ENCODE results near the gene CASKIN2. TPM values are rescaled to one million over a fixed set of nuclear protein-coding genes. Genes with fewer than 3 reads are reported as not detected.

Gene CASKIN2
- total and polyA plus RNA-seq, 2 experiments from 2014 or later: 18.1 to 31.2 TPM

GRCh38 chr17:75489511-75489955 is 25.8 kb downstream of the CASKIN2 start:
- no peaks in the 10 kb centered on the region for H3K9me3 ChIP-seq (ENCODE audit: low read depth)
- no peaks in the 10 kb centered on the region for H3K4me1 ChIP-seq (ENCODE audit: low read depth)
- peaks cover 9% of the 10 kb centered on the region for H3K36me3 ChIP-seq
- no peak overlapping the region for H3K4me3 ChIP-seq
- no peak overlapping the region for H3K27ac ChIP-seq
- no peak for DNase-seq (ENCODE audit: low read depth in 1 of 2, low spot score in 1 of 2)
- TF ChIP-seq CTCF (IDR thresholded peaks at IDR 0.05; ENCODE audit: low read depth, low read length): no peak
- no peaks in the 10 kb centered on the region for H3K27me3 ChIP-seq

GRCh38 chr17:75488693-75489510 is 26.4 kb downstream of the CASKIN2 start:
- Histone ChIP-seq H3K27me3 (no peaks in the 10 kb centered on the region), H3K4me3 (no peak overlapping the region), H3K27ac (no peak overlapping the region), H3K9me3 (ENCODE audit: low read depth) (no peaks in the 10 kb centered on the region), H3K36me3 (peaks cover 8% of the 10 kb centered on the region), H3K4me1 (ENCODE audit: low read depth) (no peaks in the 10 kb centered on the region)
- no peak for TF ChIP-seq CTCF (IDR thresholded peaks at IDR 0.05; ENCODE audit: low read depth, low read length)
- no peak for DNase-seq (ENCODE audit: low read depth in 1 of 2, low spot score in 1 of 2)

GRCh38 chr17:75487351-75488070 is 27.8 kb downstream of the CASKIN2 start:
- no peak for TF ChIP-seq CTCF (IDR thresholded peaks at IDR 0.05; ENCODE audit: low read depth, low read length)
- Histone ChIP-seq H3K9me3 (ENCODE audit: low read depth) (no peaks in the 10 kb centered on the region), H3K27ac (no peak overlapping the region), H3K4me3 (no peak overlapping the region), H3K27me3 (no peaks in the 10 kb centered on the region), H3K4me1 (ENCODE audit: low read depth) (no peaks in the 10 kb centered on the region), H3K36me3 (peaks cover under 1% of the 10 kb centered on the region)
- DNase-seq (ENCODE audit: low read depth in 1 of 2, low spot score in 1 of 2): peak in 1 of 2 donors; percentile 52

- no peak overlapping the region for H3K27ac ChIP-seq
- H3K36me3 ChIP-seq: no peaks in the 10 kb centered on the region
- no peaks in the 10 kb centered on the region for H3K9me3 ChIP-seq (ENCODE audit: low read depth)
- no peak for TF ChIP-seq CTCF (IDR thresholded peaks at IDR 0.05; ENCODE audit: low read depth, low read length)
- H3K4me1 ChIP-seq (ENCODE audit: low read depth): no peaks in the 10 kb centered on the region
- DNase-seq (ENCODE audit: low read depth in 1 of 2, low spot score in 1 of 2): no peak
- H3K4me3 ChIP-seq: no peak overlapping the region
- no peaks in the 10 kb centered on the region for H3K27me3 ChIP-seq
These were observed 28.4 kb downstream of the CASKIN2 start for GRCh38 chr17:75486951-75487350.

DNA sequence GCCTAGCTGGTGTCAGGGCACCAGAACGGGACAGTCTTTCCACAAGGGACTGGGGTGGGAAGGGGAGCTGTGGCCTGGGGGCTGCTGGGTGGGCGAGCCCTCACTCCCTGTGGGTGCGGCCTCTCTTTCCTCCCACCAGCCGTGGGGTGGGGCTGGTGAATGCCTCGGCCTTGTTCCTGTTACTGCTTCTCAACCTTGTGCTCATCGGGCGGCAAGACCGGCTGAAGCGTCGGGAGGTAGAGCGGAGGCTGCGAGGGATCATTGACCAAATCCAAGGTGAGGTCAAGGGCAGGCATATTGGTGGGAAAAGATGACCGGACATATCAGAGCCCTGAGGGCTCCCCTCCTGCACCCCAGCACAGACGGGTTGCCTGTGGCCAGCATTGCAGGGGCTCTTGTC is 29.2 kb downstream of the CASKIN2 start:
- Histone ChIP-seq H3K27ac (no peak overlapping the region), H3K27me3 (no peaks in the 10 kb centered on the region), H3K36me3 (no peaks in the 10 kb centered on the region), H3K4me1 (ENCODE audit: low read depth) (no peaks in the 10 kb centered on the region), H3K4me3 (no peak overlapping the region), H3K9me3 (ENCODE audit: low read depth) (no peaks in the 10 kb centered on the region)
- no peak for DNase-seq (ENCODE audit: low read depth in 1 of 2, low spot score in 1 of 2)
- TF ChIP-seq CTCF (IDR thresholded peaks at IDR 0.05; ENCODE audit: low read depth, low read length): no peak
